HG03025 (cell line): ENCODE data around the gene CHN2.

Experiments used
- ATAC-seq: cut with Tn5 transposase; IDR thresholded peaks from one replicate; pipeline ENCODE4 v1.9.1; 2021; ENCODE audit warnings: mild to moderate bottlenecking, moderate library complexity; ENCODE audit not compliant: unreplicated experiment, low FRiP score

The CHN2 gene

DNA sequence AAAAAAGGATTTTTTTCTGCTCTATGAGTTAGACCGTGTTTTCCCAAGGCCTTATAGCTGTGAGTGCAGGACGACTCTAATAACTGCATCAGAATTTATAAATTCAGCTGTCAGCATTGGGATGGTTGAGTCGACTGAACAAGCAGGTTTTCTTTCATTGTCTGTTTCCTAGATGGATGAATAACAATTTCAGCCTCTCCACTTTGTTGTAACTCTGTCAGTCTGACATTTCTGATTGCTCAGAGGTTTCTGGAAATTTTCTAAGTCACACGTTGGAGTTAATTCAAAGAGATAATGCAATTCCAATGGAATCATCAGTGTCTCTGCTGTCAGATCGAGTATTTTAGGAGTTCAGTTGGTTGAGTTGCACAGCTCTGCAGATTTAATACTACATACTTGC, 159.2 kb downstream of the CHN2 start:
- ATAC-seq: no peak

DNA sequence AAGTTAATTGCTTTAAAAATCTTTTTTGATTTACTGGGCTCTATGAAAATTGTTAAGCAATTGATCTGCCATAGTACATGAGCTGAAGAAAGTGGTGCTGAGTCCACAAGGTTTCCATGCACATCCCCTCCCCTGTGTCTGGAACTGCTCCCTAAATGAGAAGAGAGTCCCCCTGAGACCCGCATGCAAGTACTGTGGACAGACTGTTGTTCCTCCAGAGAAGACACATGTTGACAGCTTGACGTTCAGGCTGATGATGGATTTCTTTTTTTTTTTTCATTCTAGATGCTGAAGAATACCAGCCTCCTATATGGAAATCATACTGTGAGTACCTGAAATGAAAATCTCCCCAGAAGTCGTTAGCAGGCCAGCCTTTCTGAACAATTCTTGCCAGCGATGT, 159.8 kb downstream of the CHN2 start:
- ATAC-seq: no peak

DNA sequence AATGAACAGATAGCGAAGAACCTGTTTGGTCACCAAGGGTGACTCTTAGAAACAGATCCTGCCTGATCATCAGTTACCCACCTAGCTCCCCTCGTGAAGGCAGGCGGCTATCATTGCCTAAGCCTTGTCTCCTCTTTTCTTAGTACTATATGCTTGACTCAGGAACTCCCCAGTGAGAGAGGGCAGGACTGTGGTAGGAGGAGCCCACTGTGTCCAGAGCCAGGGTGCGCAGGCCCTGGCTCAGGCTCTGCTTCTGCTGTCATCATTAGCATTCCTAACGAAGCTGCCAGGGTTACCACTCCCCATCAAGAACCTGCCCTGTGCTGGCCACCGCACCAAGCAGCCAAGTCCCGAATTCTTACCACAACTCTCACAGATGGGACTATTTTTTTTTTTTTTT, 160.8 kb downstream of the CHN2 start:
- no peak for ATAC-seq

DNA sequence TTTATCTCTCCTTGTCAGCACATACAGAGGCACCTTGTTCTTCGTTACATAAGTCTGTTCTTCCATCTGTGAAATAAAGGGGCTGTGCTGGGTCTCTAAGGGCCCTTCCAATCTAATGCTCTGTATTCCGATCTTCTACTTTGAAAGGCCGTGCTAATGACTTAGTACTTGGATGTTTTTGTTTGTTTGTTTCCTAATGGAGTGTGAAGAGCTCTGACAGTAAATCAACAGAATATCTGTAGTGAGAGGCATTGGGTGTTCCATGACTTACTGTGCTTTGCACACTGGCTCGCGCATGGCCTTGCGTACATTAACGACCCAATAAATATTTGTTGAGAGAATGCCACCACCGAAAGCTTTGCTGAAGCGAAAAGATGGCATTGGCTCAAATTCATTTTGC, 162.1 kb downstream of the CHN2 start:
- ATAC-seq: no peak

DNA sequence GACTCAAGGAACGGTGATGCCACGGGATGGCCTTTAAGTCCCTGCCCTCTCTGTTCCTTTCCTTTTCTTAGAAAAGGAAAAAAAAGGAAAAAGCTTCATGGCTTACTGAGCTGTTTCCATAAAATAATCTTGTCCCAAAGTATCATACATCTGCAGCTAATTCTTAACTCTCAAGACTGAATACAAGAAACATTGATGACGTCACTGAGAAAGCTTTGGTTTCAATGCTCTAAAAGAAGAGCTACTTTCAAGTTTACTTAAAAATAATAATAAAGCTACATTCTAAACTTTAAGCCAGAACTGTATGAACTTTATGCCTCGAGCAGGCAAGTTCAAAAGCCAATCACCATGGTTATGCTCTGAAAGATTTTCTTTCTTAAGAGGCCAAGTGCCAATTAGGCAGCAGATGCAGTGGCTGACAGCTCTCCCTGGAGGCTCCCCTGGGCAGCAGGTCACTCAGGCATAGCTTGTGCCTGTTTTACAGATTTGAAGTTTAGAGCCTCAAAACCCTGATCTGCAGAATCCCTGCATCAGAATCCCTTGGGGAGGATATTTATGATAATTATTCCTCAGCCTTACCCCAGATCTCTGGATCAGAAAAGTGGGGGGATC, 165.0 kb downstream of the CHN2 start:
- ATAC-seq: no peak

DNA sequence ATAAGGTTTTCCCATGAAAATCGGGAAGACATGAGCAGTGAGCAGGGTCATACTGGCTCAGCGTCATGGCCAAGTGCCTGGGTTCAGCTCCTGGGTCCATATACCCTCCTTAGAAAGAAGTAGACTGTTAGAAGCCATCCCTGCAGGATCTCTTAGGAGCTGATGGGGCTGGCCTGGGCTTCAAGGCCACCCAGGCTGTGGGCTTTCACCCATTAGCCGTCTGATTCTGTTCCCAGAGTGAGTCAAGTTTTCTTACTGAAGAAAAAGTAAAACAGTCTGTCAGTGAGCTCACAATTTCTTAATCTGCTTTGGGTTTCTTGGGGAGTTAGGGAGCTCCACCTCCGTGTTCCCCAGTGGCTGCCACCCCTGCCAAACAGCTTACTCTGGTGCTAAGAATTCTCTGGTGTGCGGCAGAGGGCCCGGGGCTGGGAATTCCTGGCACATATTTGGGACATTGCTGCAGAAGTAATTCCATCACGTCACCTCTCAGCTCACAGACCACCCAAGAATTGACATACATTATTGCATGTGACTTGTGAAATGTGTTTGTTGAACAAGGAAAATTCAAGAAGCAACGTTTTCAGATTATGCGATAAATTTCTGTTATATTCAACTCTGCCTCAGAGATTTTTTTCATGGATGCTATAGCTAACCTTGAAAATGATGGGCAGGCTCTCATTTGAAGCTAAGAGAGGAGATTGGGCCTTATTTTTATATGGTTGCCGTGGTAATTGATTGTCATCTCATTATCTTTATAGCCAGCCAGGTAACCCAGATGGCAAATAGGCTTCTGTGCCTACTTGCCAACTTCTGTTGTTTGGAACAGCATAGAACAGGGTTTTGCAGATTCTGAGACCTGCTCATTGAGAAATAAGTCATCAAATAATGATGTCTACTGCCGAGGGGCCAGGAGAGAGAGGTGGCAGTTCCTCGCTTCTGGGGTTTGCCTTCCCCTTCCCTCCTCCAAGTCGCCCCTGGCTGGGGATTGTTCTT, 166.4 kb downstream of the CHN2 start:
- ATAC-seq: no peak

DNA sequence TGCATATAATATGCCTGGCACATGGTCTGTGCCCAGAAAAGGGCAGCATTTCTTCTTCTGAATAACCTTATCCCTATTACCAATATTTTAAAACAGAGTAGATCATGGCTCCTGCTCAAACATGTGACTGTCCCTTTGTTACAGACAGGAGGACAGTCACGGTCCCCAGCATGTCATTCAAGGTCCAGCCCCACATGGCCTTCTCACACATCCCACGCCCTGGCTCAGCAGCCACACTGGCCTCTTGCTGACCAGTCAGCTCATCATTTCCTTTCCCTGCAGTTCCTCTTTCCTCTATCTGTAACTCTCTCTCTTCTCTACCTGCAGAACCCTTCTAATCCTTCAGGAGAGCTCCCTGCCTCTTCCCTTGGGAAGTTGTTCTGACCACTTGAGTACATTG, 167.8 kb downstream of the CHN2 start:
- ATAC-seq: no peak

DNA sequence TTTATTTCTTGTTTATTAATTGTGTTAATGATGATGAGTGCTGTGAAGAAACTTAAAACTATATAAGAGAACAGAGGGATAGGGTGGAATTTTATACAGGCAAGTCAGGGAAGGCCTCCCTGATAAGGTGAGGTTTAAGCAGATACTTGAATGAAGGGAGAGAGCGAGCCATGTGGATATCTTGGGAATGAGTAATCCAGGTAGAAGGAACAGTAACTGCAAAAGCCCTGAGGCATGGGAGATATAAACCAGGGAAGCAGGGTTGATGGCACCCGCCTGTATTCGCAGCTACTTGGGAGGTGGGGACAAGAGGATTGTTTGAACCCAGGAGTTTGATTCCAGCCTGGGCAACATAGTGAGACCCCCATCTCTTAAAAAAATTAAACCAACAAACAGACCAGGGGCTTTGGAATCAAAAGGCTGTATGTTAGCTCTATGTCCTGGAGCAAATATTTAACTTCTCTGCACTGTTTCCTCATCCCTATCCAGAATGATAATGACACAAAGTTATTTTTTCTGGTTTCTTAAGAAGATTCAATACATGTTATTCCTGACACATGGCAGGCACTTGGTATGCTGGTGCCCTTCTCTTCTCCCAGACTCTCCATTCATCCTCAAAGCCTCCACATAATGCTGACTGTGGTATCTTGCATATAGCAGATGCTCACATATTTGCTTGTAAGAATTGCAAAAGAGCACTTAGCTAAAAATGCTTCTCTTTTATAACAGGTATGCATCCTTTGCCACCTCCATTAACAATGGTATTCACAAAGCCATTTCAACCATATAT, 169.3 kb downstream of the CHN2 start:
- ATAC-seq: no peak

DNA sequence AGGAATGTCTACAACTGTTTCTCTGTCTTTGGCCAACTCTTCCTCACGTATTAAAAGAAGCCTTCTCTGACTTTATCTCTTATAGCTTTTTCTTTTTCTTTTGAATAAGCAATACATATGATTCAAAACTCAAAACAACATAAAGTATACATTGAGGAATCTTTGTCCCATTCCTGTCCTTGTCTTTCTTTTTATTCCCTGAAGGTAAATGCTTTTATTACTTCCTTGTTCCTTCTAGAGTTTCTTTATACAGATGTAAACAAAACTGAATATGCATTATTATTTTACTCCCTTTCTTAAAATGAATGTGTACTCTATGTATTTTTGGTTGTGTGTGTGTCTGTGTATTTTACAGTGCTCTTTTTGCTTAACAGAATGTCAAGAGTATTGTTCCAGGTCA, 170.1 kb downstream of the CHN2 start:
- ATAC-seq: no peak

DNA sequence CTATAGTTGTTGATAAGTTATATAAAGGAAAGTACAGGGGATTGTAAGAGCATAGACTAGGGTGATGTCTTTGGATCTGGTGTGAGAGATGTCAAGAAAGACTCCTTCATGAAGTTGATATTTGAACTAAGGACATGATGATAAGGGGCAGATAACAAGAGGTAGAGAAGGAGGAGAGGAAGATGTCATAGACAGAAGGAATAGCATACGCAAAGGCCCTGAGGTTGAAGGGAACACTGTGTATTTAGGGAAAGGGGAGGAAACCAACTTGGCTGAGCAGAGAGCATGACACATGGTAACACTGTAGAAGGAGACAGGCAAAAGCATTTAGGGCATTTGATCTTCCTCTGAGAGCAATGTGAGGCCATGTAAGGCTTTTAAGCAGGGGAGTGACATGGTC, 170.8 kb downstream of the CHN2 start:
- ATAC-seq: no peak

DNA sequence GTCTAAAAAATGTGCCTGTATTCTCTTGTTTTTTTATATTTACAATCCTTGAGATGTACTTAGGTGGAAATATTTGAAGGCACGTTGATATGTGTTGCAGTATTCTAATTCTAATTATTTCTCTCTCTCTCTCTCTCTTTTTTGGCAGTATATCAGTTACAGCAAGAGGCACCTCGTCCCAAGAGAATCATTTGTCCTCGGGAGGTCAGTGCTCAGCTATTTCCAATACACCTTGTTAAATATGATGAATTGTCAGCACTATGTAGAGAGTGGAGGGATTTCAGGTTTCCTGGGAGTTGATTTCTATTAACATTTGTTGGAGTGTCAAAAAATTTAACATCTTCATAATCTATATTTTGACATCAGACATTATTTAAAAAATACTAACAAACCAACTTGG, 173.2 kb downstream of the CHN2 start:
- ATAC-seq: no peak

DNA sequence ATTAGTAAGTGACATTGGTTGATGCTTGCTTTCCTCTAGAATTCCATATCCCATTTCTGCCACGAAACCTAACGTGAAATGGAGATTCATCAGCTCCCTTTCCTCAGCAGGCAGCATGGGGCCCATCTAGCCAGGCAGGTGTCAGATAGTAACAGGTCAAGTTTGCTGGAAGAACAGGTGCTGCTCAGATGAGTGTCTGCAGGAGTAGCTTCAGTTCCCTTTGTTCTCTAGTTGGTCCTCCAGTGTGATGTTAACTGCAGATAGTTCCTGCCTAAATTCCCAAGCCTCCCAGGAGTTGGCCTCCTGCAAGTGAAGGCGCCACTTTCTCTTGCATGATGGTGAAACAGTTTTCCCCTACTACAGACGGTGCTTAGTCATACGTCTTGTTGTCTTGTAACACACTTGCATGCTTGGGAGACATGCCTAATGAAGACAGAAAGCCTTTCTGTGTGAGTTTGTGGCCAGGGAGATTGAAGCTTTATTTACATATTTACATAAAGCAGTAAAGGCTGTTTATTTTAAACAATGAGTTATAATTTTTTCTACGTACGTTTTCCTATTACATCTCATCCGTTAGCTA, 175.4 kb downstream of the CHN2 start:
- no peak for ATAC-seq

DNA sequence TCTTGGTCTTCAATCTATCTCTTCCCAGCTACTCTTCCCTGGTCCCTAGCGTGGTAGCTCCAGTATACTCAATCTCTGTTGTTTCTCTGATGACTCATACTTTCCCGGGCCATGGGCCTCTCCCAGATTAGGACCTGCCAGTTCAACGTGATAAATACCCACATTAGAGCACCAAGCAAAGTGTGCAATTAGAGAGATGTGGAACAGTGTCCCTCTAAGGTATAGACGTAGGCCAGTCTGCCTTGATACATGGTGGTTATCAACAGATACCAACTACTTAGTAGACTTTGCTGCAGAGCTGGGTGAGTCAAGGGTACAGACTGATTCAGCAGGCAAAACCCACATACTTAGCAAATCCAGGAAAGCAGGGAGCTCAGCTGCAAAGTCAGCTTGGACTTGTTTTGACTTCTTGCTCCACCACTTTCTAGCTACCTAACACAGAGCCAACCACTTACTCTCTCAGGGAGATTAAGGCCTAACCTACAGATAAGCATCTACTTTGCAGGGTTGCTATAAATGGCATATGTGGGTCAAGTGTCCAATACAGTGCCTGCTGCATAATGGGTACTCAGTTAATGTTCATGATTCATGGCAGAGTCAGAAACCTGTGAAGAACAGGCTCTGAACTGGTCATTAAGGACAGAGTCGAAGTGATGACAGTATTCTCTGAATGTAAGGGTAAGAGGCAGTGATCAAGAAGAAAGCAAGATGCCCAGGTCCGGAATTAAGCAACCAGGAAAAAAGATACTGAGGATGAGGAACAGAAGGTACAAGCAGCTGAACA, 176.1 kb downstream of the CHN2 start:
- no peak for ATAC-seq

DNA sequence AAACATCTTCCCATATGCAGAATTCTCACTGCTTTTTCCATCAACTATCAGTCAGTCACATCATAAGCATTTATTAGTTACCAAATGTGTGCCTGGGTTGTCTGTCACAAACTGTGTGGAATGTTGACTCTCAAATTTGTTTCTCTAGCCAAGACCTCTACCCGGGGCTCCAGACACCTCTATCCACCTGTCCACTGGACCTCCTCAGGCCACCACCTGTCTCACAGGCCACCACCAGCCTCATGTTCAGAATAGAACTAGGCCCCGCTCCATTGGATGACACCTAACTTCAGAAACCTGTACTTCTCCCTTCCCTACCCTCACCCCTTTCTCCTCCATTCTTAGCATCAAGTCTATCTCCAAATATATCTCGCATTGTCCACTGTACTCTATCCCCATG, 176.9 kb downstream of the CHN2 start:
- no peak for ATAC-seq

DNA sequence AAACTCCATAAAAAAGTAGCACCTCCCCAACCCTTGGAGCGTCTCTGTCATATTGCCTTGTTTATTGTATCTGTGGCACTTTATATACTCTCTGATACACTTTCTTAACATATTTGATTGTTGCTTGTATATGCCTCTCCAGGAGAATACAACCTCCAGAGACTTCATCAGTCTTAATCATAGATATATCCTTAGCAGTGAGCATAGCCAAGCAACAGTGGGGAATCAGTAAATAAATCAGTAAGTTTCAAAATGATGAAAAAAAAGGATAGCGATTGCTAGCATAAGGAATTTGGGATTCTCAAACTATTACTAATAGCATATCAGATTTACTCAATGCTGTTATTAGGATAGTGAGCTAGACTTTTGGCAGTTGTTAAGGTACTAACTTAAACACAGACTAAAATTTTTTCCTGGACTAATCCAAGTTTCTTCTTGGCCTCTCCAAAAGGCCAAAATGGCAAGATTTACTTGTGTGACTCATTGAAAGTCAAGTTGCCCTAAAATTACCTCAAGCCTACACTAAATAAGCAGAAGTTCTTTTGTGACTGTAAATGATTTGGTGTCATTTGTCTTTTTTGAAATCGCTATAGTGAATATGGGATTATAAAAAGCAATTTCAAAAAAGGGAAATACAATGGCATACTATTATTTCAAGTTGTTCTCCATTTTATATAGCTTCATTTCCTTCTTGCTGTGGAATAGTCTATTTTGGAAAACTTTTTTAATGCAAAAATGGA, 177.9 kb downstream of the CHN2 start:
- ATAC-seq: no peak

DNA sequence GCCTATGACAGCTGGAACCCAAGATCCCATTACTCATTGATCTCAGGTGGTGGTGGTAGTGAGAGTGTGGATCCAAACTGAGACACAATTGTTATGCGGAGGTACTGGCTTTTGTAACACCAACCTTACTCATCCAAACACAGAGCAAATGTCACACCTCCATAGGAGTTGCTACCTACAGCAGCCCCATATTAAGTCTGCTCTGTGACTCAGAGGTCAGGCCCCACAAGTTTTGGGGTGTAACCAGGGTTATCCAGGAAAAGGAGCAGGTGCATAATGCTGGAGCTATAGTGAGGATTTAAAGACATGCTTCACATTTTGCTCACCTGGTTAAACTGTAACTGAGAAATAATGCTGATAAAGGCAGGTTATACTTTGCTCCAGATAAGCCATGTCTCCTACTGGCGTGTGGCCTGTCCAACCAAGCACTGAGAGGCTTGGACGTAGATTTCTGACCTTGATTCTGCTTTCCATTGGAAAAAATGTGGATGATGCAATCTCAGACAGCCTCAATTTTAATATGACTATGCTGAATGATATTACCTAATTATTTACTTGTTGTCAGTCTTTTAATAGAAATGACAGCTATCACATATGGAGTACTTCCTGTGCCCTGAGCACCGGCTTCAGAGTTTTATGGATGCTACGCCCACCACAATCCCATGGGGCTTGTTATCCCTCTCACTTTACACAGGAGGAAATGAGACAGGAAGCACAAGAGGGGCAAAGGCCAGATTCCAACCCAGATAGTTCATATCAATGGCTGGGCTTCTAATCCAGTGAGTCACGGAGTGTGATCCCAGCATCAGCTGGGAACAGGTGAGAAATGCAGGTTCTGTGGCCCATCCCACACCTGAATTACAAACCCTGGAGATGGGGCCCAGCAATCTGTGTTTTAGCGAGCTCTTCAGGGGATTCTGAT, 181.3 kb downstream of the CHN2 start:
- no peak for ATAC-seq

DNA sequence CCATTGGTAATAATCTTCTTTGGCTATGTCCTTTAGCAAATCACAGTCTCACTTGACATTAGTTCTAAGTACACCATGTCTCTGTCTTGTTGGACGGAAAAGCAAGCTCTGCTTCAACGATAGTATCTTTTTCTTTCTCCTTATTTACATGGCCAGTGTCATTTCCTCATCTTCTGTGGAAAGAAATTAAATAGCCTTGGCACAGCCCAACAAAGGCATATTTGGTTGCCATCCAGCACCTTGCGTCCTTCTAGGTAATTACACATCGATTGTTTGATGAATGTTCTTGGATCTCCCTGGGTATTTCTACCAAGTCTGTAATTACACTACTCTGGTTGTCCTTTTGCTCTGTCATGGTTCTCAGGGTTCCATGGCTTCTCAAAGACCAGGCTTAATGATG, 183.1 kb downstream of the CHN2 start:
- ATAC-seq: no peak

DNA sequence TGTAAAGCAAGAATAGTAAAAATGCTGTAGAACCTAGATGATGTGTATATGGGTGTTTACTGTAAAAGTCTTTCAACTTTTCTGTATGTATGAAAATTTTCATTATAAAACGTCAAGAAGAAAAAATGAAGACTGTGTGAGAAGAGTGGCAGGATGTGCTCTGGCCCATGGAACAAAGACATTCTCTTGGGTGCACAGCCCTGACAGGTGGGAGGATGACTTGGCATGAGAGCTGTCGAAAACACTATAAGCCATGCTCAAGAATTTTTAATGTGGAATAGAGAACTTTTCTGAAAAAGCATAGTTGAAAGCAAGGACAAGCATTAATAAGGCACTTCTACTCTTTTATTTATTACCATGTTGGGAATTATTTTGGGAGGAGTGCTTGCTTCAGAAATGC, 185.0 kb downstream of the CHN2 start:
- ATAC-seq: no peak
